GM12874 (cell line): ENCODE data around the gene GAS1.

Experiments
- CTCF ChIP-seq: IDR thresholded peaks from 2 replicates; pipeline ENCODE4 v1.5.1; 2011; ENCODE audit warnings: low read depth, mild to moderate bottlenecking, control low read depth, low read length, moderate library complexity; ENCODE audit not compliant: insufficient read depth

The GAS1 gene, protein sequence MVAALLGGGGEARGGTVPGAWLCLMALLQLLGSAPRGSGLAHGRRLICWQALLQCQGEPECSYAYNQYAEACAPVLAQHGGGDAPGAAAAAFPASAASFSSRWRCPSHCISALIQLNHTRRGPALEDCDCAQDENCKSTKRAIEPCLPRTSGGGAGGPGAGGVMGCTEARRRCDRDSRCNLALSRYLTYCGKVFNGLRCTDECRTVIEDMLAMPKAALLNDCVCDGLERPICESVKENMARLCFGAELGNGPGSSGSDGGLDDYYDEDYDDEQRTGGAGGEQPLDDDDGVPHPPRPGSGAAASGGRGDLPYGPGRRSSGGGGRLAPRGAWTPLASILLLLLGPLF

GRCh38 chr9:86947146-86948073 is at the start of gene GAS1:
GAS1 (minus strand) TSS chr9:86947506; CDS start chr9:86946779, 727 bp downstream.
- no peak for TF ChIP-seq CTCF

DNA sequence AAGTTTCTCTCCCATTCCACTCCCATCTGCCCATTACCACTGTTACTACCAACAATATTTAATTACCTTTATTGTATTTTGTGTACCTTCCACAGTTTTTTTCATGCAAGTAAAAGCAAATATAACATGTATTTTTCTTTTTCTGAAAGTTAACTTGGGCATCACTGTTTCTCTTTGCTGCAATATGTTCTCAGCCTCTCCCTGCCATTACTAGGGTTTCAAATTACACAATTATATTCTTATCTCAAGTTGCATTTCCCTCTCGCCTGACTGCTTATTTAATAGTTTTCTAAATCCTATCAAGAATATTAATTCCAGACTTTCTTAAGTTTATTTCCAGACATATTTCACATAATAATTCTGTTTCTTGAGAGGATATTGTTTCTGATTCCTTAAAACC is 46.9 kb upstream of the GAS1 start:
- TF ChIP-seq CTCF: no peak

GRCh38 chr9:86993830-86994229 is 46.5 kb upstream of the GAS1 start:
- no peak for TF ChIP-seq CTCF

DNA sequence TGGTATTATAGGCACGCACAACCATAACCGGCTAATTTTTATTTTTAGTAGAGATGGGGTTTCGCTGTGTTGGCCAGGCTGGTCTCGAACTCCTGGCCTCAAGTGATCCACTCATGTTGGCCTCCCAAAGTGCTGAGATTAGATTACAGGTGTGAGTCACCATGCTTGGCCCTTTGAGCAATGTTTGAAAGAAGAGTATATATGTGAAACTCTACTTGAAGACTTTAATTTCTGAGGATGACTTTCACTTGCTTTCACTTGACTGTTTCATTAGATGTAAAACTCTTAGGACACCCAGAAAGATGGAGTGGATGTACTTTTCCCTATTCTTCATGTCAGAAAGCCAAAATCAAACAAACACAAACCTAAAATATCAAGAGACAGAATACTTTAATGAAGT is 43.8 kb upstream of the GAS1 start:
- TF ChIP-seq CTCF: no peak

DNA sequence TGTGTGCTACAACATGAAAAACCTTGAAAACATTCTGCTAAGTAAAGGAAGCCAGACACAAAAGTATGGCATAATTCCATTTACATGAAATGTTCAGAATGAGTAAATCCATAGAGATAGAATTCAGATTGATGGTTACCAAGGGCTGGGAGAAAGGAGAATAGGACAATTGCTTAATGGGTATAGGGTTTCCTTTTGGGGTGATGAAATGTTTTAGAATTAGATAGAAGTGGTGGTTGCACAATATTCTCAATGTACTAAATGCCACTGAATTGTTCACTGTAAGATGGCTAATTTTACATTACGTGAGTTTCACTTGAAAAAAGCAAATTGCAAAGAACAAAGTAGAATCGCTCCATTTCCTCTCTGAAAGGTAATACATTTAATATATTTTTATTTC is 43.0 kb upstream of the GAS1 start:
- TF ChIP-seq CTCF: no peak

- TF ChIP-seq CTCF: no peak
Observed at GRCh38 chr9:86987900-86988299, 40.6 kb upstream of the GAS1 start.

GRCh38 chr9:86985132-86985647 is 37.9 kb upstream of the GAS1 start:
- TF ChIP-seq CTCF: no peak
